Suppressor macrophage (primary cell): ENCODE measurements around the gene ADGRB3.

Experiments used
- DNase-seq, 4 experiments: peaks; one replicate each; pipeline ENCODE4 v3.0.0-alpha.2; 2020 to 2022

ADGRB3 gene

DNA sequence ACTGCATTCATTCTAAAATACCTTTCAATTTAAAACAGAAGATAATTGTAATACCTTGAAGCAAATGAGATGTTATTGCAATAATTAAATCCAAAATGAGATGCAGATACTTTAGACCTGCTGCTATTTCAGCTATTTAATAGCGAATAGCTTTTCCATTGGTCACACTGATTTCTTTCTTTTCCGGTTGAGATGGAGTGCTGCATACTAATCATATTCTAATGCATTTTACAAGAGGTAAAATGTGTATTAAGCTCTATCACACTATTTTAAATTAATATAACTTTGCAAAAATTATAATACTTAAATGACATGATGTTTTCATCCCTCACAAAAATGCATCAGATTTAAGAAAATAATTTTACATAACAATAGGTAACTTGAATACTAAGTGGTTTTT is 74.0 kb downstream of the ADGRB3 start:
- DNase-seq = no peak

GRCh38 chr6:68709882-68710281 is 74.8 kb downstream of the ADGRB3 start:
- no peak for DNase-seq

DNA sequence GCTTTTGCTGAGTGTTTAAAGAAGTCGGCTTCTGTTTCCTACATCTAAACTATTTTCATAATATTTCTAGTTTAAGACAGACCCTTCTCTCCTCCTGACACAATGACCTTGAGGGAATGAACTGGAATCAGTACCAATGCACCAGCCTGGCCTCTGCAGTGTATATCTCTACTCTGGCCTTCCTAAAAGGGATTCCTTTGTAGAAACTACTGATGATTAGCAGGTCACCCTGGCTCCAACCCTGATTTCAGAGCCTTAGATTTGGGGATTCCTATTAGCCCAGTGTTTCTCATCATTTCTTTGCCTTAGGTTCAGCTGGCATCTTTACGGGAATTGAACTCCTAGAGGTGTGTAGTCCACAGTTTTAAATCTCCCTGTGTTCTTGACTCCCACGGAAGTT is 75.4 kb downstream of the ADGRB3 start:
- no peak for DNase-seq

GRCh38 chr6:68710916-68711315 is 75.8 kb downstream of the ADGRB3 start:
- no peak for DNase-seq

DNA sequence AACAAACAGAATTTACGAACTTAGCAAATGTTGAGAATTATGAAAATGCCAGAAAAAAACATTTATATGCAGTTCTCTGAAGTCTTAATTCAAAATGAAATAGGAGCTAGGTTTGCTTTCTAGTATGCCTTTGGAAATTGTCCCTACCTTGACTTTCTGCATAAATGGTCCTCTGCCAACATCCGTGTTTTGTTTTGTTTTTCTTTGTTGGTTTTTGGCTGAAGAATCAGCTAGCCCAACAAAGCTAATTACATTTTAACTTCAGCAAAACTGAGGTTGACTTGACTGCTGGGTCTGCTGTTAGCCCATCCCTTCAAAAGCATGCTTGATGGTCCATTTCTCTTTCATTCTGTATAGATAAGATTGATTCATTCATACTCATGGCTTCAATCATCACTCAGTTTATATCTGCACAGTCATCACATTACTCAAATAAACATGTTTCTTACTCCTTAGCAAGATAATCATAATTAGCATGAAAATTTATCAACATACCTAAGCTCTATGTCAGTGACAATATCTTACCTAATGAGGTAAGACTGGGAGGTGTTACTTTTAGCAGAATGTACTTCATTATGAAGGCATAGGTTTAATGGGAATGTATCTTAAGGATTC is 76.4 kb downstream of the ADGRB3 start:
- no peak for DNase-seq

GRCh38 chr6:68716620-68717019 is 81.5 kb downstream of the ADGRB3 start:
- DNase-seq = no peak

GRCh38 chr6:68718385-68719073 is 83.4 kb downstream of the ADGRB3 start:
- no peak for DNase-seq

GRCh38 chr6:68719761-68720160 is 84.7 kb downstream of the ADGRB3 start:
- DNase-seq = no peak

DNA sequence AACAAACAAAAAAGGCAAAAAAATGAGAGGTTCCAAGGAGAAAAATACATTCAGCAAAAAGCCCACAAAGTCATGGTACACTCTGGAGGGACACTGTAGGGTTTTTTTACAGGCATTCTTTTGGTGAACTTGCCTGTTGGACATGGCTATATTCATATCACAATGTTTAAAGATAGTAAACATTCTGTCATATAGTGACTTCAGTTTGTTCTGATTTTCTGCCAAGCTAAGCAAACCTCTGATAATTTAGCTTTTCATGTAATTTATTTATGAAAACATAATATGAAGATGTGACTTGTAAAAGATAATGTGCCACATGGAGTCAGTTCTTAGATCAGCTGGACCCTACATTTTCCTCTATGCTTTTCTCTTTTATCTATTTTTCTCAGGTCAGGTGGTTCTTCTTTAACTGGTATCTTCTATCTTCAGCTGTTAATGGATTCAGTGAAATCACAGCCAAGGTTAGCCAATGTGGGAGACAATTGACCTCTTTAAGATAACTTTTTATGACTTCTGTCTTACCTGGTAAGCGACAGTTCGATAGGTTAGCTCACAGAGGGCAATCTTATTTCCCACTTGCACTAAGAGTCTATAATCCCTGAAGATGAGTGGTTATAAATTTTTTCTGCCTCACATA is 87.9 kb downstream of the ADGRB3 start:
- no peak for DNase-seq

- DNase-seq = no peak
Observed at GRCh38 chr6:68724060-68724459, 89.0 kb downstream of the ADGRB3 start.

DNA sequence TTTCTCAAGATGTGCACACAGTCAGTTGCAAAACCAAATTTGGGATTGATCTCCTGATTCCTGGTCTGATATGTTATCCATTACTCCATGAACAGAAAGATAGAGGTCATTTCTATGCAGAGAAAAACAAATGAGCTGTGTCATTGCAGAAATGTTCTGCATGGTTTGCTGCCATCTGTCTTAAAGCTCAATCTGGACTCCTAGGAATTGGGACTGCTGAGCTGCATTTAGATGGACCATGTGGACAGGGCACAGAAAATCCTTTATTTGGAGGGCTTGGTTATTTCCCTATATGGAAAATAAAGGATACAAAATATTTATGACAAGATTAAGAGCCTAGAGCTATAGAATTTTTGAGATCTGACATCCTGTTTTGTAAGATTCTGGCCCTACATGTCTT is 91.3 kb downstream of the ADGRB3 start:
- no peak for DNase-seq

DNA sequence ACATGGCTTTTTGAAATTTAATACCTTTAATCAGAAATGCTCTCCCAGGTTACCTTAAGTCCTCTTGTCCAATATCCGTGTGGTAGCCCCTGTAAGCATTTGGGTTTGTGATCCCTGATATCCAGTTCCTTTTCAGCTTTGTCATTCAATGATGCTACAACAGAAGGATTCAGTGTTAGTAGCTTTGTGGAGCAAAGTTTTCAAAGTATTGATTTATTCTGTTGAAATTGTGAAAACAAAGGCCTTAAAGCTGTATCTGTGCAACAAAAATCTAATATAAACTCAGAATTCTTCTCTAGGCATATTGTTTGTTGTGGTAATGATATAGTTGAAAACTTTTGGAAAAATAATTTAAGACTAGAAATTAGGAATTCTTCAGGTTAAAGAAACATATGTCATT is 91.9 kb downstream of the ADGRB3 start:
- DNase-seq = no peak

DNA sequence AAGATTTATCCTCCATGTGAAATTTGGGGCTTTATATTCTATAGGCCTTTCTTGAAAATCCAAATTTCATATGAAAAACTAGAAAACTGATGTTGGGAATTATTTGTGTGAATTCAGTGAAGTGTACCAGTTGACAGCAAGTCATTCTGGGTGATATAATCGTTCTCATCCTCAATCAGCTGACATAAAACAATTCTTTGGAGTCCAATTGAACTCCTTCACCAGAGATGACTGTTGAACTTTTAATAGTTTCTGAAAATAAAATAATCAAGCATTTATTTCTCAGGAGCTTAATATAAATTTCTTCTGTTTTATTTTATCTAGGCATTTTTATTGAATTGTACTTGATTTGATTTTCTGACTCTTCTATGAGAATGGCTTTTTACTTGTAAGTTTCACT is 92.6 kb downstream of the ADGRB3 start:
- no peak for DNase-seq

GRCh38 chr6:68728159-68728979 is 93.3 kb downstream of the ADGRB3 start:
- DNase-seq = no peak

DNA sequence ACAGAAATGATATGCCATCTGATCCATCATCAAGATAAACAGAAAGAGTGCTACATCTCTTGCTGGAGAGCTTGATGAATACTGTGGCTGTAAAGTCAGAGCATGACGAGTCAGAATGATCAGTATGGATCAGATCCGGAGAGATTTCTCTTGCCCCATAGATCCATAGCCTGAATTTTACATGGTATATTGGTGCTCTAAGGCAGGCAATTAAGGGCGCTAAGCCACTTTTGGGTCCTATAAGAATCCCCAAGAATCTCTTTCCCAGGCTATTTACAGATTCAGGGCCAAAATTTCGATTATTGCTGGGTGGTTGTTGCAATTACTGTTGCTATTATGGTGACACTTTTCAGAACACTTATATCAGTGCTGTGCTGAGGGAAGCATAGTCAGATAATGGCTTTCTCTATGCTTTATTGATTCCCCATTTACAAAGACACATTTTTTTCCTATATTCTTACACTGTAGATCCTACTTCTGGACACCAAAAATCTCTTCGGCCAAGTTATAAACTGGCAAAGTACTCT is 94.4 kb downstream of the ADGRB3 start:
- no peak for DNase-seq

DNA sequence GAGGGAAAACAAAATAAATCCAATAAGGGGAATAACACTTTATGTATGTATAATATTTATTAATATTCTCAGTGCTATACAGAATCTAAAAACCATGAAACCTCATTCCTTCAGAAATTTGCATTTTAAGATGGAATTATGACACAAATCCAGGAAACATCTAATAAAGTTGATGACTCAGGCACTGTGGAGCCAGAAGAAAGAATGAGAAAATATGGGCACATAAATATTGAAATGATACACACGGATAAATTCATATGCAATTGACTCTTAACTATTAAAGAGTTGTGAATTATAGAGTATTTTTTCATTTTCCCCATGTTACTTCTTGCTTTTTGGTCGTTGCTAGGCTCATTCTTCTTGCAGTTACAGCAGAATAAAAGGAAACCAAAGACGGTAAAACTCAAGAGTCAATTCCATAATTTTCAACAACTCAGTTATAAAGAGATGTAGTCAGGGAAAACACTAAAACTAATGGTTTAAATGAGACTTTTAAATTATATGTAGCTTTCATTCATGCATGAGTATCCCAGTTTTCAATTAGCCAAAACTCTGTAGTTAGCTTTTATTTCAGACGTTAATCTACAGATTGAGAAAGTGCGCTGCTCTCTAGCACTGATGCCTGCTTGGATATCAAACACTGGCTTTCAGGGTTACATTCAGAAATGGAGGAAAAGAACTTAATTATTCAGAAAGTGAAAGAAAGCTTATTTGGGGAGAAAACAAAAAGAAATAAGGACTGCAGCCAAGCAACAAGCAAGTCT is 95.4 kb downstream of the ADGRB3 start:
- no peak for DNase-seq

GRCh38 chr6:68732423-68732822 is 97.3 kb downstream of the ADGRB3 start:
- DNase-seq = peak in 1 of 4 experiments; percentile 5

DNA sequence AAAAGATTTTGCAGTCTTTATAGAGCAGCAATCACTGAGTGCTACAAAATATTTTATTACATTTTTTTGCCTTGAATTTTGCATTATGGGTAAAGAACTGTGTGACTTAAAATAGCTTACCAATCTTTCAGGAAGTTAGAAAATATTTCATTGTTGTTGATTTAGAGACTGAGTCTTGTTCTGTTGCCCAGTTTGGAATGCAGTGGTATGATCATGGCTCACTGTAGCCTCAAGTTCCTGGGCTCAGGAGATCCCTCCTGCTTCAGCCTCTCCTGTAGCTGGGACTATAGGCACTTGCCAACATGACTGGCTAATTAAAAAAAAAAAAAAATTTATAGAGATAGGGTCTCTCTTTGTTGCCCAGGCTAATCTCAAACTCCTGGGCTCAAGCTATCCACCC is 100.8 kb downstream of the ADGRB3 start:
- DNase-seq = no peak

GRCh38 chr6:68737061-68737460 is 102.0 kb downstream of the ADGRB3 start:
- DNase-seq = no peak

- DNase-seq = no peak
Observed at GRCh38 chr6:68738039-68738438, 103.0 kb downstream of the ADGRB3 start.

DNA sequence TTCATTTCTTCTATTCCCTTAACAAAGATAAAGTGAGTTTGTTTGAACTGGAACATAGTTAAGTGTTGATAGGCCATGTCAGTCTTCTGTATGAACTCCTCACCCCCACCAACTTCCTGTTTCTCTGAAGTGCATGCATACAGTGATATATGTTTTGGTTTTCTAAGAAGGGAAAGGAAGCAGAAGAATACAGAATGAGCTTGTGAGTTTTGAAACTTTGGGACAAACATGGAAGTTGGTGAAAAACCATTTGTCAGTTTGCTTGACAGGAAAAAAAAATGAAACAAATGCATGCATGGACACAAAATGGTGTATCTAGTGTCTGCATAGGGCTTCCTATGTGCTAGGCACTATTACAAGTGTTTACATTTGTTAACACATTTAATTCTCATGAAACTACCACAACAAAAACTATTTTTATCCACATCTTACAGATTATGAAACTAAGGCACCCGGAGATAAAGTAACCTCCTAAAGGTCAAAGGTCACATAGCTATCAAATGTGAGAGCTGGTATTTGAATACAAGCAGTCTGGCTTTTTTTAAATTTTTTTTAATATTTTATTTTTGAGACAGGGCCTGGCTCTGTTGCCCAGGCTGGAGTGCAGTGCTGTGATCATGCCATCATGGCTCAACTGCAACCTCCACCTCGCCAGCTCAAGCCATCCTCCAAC is 105.9 kb downstream of the ADGRB3 start:
- DNase-seq = peak; percentile 23 to 70 (median 59)
